ENCODE data around the gene ARHGEF7. TPM values are rescaled to one million over a fixed set of nuclear protein-coding genes. Genes with fewer than 3 reads are reported as not detected.

ARHGEF7 gene
- total RNA-seq, 1 donor from 2014 or later, result 181 TPM

DNA sequence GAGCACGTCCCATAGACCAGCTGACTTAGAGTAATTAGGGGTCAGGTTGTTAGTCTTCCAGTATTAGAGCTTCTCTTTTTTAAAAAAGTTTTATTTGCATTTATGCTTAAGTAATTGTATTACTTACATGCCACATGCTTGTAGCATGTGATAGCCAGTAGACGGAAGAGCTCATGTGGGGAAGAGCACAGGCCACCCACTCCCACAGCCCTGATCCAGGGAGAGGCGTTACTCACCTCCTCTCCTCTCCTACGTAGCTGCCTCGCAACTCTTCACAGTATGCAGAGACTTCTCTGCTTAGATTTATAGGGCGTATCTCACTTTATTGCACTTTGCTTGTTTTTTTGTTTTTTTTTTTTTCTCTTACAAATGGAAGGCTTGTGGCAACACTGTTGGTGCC lies 110.1 kb downstream of the ARHGEF7 start:
- no peak for DNase-seq

GRCh38 chr13:111225810-111226546 lies 110.9 kb downstream of the ARHGEF7 start:
- no peak for DNase-seq

GRCh38 chr13:111227405-111227804 lies 112.3 kb downstream of the ARHGEF7 start:
- DNase-seq, result no peak

DNA sequence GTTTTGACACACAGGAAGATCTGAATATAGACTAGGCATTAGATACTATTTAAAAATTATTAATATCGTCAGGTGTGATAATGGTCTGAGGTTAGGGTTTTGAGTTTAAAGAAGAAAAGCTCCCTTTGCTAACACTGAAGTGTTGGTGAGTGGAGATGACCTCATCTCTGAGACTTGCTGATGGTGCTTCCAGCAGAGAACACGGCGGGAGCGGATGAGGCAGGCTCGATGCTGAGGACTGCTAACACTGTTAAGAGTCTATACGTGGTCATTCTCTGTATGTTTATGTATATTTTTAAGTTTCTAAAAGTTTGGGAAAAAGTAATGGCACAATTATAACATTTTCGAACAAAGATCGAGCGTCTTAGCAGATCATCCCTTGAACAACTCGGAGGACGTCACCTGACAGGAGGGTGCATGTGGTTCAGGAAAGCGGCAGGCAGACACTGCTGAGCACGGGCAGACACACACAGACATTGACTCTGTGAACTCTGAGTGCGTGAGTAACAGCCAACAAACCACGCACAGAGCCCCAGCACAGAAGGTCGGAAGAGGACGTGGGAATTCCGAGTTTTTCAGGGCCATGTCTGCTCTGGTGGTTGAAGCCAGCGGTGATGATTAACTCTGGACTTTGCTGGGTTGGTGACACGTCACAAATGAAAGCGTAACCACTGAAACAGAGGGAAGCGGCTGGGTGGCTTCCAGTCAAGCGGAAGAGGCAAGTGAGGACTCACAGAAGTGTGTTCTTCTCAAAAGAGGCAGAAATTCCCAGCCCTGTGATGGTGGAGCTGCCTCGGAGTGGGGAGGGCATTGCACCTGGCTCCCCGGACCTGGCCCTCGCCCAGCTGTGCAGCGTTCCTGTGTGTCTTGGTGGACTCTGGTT lies 113.4 kb downstream of the ARHGEF7 start:
- no peak for DNase-seq

- DNase-seq, result no peak
Measured at GRCh38 chr13:111230385-111230930, 115.3 kb downstream of the ARHGEF7 start.

GRCh38 chr13:111232191-111232590 lies 117.1 kb downstream of the ARHGEF7 start:
- DNase-seq, result no peak

- DNase-seq, result no peak
Measured at GRCh38 chr13:111233080-111233479, 118.0 kb downstream of the ARHGEF7 start.

DNA sequence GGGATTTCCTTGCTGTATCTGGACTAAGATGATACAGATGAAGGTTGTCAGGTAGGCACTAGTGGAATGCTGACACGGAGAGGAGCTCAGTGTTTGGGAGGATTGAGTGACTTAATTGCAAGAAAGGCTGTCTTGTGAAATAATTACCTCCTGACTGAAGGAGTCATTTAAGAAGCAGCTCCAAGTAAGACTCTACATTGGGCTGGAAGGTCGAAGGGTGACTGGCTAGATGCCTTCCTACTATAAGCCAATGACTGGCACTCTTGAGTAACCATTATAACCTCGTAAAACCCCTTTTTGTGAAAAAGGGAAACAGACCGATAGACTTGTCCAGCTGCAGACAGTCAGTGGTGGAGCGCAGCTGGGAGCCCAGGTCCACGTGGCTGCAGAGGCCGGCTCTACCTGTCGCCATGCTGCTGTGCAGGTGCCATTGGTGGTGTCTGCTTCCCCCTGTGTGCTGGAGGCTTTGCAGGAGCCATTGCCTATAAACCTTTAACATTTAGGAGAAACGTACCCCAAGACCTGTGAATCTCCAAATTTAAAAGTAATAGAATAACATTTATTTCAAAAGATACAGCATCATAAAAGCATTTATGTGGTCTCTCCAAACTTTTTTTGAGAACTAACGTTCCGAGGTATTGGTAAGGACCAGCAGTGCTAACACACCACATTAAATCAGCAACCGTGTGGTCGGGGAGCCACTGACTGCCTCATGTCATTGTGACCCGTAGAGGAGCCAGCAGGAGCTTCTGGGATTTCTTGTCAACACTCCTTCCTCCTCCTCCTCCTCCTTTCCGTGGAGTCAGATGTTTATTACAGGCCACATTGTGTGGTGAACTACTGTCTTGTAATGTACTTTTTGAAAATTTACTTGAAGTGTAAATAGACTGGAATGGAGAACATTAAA lies 124.9 kb downstream of the ARHGEF7 start:
- DNase-seq, result no peak

DNA sequence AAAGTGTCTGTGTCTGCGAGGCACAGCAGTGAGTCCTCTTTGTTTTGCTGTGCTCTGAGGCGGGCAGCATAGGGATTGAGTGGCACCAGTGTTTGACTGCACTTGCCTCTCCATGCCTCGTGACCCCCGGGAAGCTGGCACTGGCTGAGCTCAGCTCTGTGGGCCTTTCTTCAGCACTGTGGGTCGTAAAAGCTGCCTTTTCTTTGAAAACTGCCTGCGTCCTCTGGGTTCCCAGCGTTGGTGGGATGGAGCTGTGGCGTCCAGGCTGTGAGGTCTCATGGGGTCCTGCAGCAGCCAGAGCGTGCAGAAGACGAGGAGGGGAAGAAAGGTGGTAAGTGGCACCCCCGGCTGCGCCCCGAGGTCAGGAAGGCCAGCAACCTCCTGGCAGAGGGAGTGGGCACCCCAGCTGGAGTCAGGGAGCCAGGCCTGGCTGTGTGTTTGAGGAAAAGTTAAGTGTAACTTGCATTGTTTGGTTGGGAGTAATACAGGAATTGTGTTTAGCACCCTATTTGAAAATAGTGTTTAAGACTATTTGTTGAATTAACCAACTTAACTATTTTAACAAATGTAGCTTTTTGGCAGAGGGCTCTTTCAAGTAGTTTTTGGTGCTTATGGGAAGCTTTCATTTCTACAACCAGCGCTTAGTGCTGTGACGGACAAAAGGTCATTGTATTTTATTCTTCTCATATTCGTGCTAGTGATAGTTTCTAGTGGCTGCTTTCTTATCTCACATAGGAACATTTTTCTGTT lies 126.1 kb downstream of the ARHGEF7 start:
- peak; percentile 18 for DNase-seq

GRCh38 chr13:111241862-111242261 lies 126.8 kb downstream of the ARHGEF7 start:
- no peak for DNase-seq

- DNase-seq, result no peak
Measured at GRCh38 chr13:111242585-111242984, 127.5 kb downstream of the ARHGEF7 start.

- DNase-seq, result no peak
Measured at GRCh38 chr13:111243981-111244380, 128.9 kb downstream of the ARHGEF7 start.

GRCh38 chr13:111245576-111246384 lies 130.7 kb downstream of the ARHGEF7 start:
- DNase-seq, result no peak

- DNase-seq, result peak; percentile 72
Measured at GRCh38 chr13:111247552-111247951, 132.4 kb downstream of the ARHGEF7 start.

GRCh38 chr13:111248822-111249221 lies 133.7 kb downstream of the ARHGEF7 start:
- no peak for DNase-seq

DNA sequence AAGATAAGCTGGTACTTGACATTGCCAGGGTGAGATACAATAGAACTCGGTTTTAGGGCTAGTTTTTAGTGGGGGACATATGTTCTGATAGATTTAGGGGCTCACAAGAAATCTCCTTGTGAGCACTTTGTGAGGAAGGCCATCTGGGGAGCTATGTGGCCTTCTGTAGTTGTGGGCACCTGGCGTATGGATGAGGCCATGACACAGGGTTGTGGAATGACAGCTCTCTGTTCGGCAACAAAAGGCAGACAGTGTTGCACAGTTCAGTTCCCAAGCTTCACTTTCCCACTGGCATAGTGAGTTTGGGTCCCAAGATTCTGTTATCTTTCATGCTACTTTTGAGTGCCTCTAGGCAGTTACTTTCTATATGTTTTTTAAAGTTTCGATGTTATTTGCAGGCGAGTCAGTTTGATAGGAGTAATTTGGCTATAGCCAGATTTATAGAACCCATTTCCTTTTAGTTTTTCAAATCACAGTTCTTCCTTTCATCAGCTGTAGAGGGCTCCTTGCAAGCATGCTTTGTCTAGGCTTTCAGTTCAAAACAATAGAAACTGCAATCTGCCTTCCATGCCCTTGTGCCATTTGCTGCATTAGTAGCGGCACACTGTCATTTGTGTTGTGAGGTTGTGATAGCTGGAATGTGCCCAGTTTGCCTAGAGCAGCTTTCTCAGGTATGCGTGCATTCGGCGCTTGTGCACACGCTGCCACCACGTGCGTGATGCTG lies 134.7 kb downstream of the ARHGEF7 start:
- no peak for DNase-seq

GRCh38 chr13:111251646-111252445 lies 136.7 kb downstream of the ARHGEF7 start:
- no peak for DNase-seq

DNA sequence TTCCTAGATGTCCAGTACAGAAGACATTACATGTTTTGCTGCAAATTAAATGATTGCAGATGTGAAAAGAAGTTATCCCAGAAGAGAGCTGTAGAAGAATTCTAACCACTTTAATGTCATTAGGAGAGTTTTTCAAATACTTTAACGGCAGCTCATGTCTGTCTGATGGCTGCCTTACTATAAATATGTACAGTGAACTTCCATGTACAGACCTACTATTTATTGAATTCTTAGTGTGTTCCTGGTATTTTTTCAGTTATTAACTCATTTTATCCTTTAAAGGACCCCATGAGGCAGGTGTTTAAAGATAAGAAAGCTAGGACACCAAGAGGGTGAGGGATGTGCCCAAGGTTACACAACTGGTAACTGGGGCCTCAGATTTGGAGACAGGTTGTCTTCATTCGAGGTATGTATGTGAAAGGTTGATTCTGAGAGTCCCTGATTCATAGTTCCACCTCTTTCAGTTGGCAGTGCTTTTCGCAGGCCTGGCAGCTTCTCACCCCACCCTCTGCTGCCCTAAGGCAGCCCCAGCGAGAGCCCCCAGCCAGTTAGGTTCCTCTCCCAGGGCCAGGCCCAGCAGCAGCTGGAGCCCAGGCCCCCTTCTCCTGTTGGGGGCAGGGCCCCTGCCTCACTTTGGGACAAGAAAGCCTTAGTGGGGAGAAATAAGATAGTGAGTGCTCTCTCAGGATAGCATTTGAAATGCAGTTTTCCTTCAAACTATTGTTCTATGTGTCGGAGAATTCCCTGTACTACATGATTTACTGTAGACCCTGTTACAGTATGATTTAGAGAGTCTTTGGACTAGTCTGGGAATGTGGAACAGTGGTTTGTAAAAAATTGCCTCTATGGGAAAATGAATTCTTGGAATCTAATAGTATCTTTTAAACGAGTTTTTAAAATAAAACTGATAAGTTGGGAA lies 137.6 kb downstream of the ARHGEF7 start:
- no peak for DNase-seq
